NCI-H2196 (cell line): ENCODE results near the gene HYOU1.
"Not testable (repeated sequence)": the region's sequence is repeated elsewhere in the genome, so short reads cannot be mapped to it uniquely, and the experiment has no call there.

Source experiments
- DNase-seq: peaks from one replicate; lab custom pipeline; 2025; ENCODE audit not compliant: unreplicated experiment; lab: John Stamatoyannopoulos, UW

The HYOU1 gene

GRCh38 chr11:119024430-119025098 lies 32.4 kb downstream of the HYOU1 start:
- no peak for DNase-seq

GRCh38 chr11:119023741-119024140 lies 33.3 kb downstream of the HYOU1 start:
- DNase-seq = no peak

GRCh38 chr11:119021631-119022030 lies 35.4 kb downstream of the HYOU1 start:
- no peak for DNase-seq

GRCh38 chr11:119019996-119020395 lies 37.0 kb downstream of the HYOU1 start:
- no peak for DNase-seq

- peak; percentile 96 for DNase-seq
Measured at GRCh38 chr11:119018074-119018938, 38.7 kb downstream of the HYOU1 start, which contains the start of the genes RPS25 and TRAPPC4. Gene RPS25 (minus strand): TSS chr11:119018343. CDS start chr11:119018284, 59 bp downstream. Gene TRAPPC4 (plus strand): TSS chr11:119018766. CDS start chr11:119018796, 30 bp downstream.

GRCh38 chr11:119017377-119017776 lies 39.6 kb downstream of the HYOU1 start:
- DNase-seq = not testable (repeated sequence)

- DNase-seq = no peak
Measured at GRCh38 chr11:119016216-119017009, 40.6 kb downstream of the HYOU1 start.

- no peak for DNase-seq
Measured at GRCh38 chr11:119015054-119015611, 41.9 kb downstream of the HYOU1 start.

GRCh38 chr11:119014209-119014924 lies 42.6 kb downstream of the HYOU1 start:
- no peak for DNase-seq

GRCh38 chr11:119012629-119013170 lies 44.3 kb downstream of the HYOU1 start:
- no peak for DNase-seq

- no peak for DNase-seq
Measured at GRCh38 chr11:119011476-119012053, 45.4 kb downstream of the HYOU1 start.

- DNase-seq = no peak
Measured at GRCh38 chr11:119006656-119007055, 50.3 kb downstream of the HYOU1 start.

GRCh38 chr11:119000906-119001305 lies 56.1 kb downstream of the HYOU1 start:
- DNase-seq = no peak

- DNase-seq = no peak
Measured at GRCh38 chr11:118998822-118999221, 58.2 kb downstream of the HYOU1 start.

- DNase-seq = no peak
Measured at GRCh38 chr11:118998388-118998717, 58.7 kb downstream of the HYOU1 start.

GRCh38 chr11:118997627-118998387 lies 59.2 kb downstream of the HYOU1 start, which contains the start of gene CENATAC:
Gene CENATAC (plus strand): TSS chr11:118998138. CDS start chr11:118998198, 60 bp downstream.
- peak; percentile 96 for DNase-seq

- no peak for DNase-seq
Measured at GRCh38 chr11:118996926-118997626, 59.9 kb downstream of the HYOU1 start.
